ENCODE data around the gene PRR5L. TPM values are rescaled to one million over a fixed set of nuclear protein-coding genes. Genes with fewer than 3 reads are reported as not detected.

PRR5L gene
- 11.2 to 14.7 TPM (median 13.7 TPM) in 5 replicates for total RNA-seq (2022; extraction: Qiagen RNA extraction)

DNA sequence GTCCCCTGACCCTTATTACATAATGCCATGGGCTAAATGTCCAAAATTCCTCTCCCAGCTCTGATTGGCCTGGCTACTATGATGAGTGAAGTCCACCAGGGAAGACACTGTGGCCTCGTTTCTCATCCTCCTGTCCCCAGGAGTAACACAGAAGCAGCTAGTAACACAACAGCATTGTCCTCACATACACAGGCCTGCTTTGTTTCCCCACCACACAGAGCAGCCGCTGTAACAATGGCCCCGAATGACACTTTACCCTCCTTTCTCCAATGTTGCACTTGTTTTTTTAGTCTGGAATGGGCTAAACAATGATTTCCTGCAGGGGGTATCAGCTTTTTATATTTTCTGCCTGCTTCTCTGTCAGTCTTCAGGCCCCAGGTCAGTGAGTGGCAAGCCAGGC lies at the start of gene PRR5L:
PRR5L (plus strand) TSS at position 363 of the 400 bp plus-strand sequence. CDS start 104,834 bp downstream, outside the sequence.

GRCh38 chr11:36289226-36289852 lies 6.7 kb upstream of the PRR5L start, which contains the start of gene COMMD9:
COMMD9 (minus strand) TSS chr11:36289424; CDS start chr11:36289412, 12 bp downstream.

GRCh38 chr11:36509694-36510593 lies 213.9 kb downstream of the PRR5L start, which contains the start of gene TRAF6:
TRAF6 (minus strand) TSS chr11:36510272; CDS start chr11:36501515, 8,757 bp downstream.

Other genes with a start within 250 kb of the PRR5L start
- 38.4 to 55.9 TPM (median 54.8 TPM) in 5 replicates for gene COMMD9, start 6.9 kb upstream of the PRR5L start, total RNA-seq (2022; extraction: Qiagen RNA extraction)
- 6.6 to 8.0 TPM (median 7.4 TPM) in 5 replicates for gene TRAF6, start 214.0 kb downstream of the PRR5L start, total RNA-seq (2022; extraction: Qiagen RNA extraction)

All from A549 treated with AZD2906 at 1 μM for 4 hours (cell line).